Stomach (tissue), 4 donors: ENCODE measurements around the gene PPM1K.

Experiments used
- EP300 ChIP-seq: sonication (generic); formaldehyde crosslinking; IDR thresholded peaks from one replicate; pipeline ENCODE4 v1.6.1; 2017; ENCODE audit warnings: antibody characterized with exemption
- POLR2A ChIP-seq, 4 donors: fragments of 450-650 bp; IDR thresholded peaks; one replicate each; pipeline ENCODE4 v1.6.1; 2016; ENCODE audit warnings: antibody characterized with exemption in 4 of 4, control low read depth in 2 of 4, mild to moderate bottlenecking in 1 of 4, moderate library complexity in 1 of 4
- TF ChIP-seq, protein P1 (sequence below), 7 experiments: fragments of 450-650 bp in 4 of 7; fragments of 200-600 bp in 3 of 7; sonication (generic) in 3 of 7; IDR thresholded peaks; one replicate each; pipeline ENCODE4 v1.5.1; 2016 to 2019; ENCODE audit warnings: antibody characterized with exemption in 7 of 7, control low read depth in 2 of 7, mild to moderate bottlenecking in 1 of 7

DNA sequence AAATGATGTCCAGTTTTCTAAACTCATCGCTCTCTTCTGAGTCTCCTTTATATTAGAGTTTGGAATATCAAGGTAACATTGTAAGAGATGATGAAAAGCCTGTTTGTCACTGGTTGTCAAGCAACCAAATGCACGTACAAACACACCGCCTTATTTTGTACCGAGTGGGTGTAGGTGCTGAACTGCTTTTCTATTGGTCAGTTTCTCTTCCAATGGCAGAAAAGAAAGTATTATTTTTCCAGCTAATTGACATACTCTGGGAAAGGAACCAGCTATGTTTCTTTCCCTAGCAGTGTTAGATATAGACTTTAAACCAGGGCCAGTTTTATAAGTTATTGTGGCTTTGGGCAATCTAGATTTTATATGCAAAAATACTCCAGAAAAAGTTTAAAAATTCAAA, 6.6 kb upstream of the PPM1K start:
- TF ChIP-seq, protein P1, sequence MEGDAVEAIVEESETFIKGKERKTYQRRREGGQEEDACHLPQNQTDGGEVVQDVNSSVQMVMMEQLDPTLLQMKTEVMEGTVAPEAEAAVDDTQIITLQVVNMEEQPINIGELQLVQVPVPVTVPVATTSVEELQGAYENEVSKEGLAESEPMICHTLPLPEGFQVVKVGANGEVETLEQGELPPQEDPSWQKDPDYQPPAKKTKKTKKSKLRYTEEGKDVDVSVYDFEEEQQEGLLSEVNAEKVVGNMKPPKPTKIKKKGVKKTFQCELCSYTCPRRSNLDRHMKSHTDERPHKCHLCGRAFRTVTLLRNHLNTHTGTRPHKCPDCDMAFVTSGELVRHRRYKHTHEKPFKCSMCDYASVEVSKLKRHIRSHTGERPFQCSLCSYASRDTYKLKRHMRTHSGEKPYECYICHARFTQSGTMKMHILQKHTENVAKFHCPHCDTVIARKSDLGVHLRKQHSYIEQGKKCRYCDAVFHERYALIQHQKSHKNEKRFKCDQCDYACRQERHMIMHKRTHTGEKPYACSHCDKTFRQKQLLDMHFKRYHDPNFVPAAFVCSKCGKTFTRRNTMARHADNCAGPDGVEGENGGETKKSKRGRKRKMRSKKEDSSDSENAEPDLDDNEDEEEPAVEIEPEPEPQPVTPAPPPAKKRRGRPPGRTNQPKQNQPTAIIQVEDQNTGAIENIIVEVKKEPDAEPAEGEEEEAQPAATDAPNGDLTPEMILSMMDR (IDR thresholded peaks at IDR 0.05), result no peak
- no peak for TF ChIP-seq POLR2A (IDR thresholded peaks at IDR 0.05)
- TF ChIP-seq EP300, result no peak
